ENCODE results near the gene SYTL5. TPM values are rescaled to one million over a fixed set of nuclear protein-coding genes. Genes with fewer than 3 reads are reported as not detected.

Gene SYTL5
- total RNA-seq, 1 experiment from 2014 or later, result 0.04 TPM

DNA sequence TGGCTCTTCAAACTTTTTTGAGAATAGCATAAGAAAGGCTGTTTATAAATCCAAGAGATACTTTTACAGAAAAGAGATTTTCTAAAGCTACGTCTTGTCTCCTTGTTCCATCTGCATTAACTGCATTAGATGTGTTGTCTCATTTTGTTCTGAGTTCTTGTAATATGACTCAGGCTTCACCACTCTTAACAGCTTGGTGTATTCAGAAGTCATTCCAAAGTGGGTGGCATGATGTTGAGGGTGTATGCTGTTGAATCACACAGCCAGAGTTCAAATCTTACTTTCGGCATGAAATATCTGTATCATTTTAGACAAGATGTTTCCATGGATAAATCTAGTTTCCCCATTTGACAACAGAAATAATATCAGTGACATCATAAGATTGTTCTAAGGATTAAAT lies 30.1 kb downstream of the SYTL5 start:
- no peaks in the 10 kb centered on the region for H3F3A ChIP-seq (ENCODE audit: low read length, unreplicated experiment)
- no peak overlapping the region for H3K4me3 ChIP-seq (ENCODE audit: low read length)
- BruUV-seq (replicated peaks), result no TSS peak
- ATAC-seq (no peak), DNase-seq (no peak)
- H3K4me2 ChIP-seq (ENCODE audit: low read length), result no peak overlapping the region
- H2AFZ ChIP-seq (ENCODE audit: low read length), result no peak overlapping the region
- H3K9me3 ChIP-seq (ENCODE audit: low read length), result no peaks in the 10 kb centered on the region
- H3K36me3 ChIP-seq (ENCODE audit: low read depth, low read length), result no peaks in the 10 kb centered on the region
- TF ChIP-seq EZH2phosphoT487 (IDR thresholded peaks at IDR 0.05; ENCODE audit: borderline replicate concordance, low read length) (no peak), EZH2 (IDR thresholded peaks at IDR 0.05; ENCODE audit: low read length, unreplicated experiment) (no peak)
- TF ChIP-seq, protein P1, sequence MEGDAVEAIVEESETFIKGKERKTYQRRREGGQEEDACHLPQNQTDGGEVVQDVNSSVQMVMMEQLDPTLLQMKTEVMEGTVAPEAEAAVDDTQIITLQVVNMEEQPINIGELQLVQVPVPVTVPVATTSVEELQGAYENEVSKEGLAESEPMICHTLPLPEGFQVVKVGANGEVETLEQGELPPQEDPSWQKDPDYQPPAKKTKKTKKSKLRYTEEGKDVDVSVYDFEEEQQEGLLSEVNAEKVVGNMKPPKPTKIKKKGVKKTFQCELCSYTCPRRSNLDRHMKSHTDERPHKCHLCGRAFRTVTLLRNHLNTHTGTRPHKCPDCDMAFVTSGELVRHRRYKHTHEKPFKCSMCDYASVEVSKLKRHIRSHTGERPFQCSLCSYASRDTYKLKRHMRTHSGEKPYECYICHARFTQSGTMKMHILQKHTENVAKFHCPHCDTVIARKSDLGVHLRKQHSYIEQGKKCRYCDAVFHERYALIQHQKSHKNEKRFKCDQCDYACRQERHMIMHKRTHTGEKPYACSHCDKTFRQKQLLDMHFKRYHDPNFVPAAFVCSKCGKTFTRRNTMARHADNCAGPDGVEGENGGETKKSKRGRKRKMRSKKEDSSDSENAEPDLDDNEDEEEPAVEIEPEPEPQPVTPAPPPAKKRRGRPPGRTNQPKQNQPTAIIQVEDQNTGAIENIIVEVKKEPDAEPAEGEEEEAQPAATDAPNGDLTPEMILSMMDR (conservative IDR thresholded peaks at IDR 0.05; ENCODE audit: low read depth, low read length), result no peak
- POLR2A ChIA-PET (ENCODE audit: unreplicated experiment), result no interaction called here
- H3K27ac ChIP-seq (ENCODE audit: low read length), result no peak overlapping the region
- no peaks in the 10 kb centered on the region for H3K9me2 ChIP-seq (replicated peaks; ENCODE audit: low read length)
- H3K27me3 ChIP-seq (ENCODE audit: low read length), result no peaks in the 10 kb centered on the region
- intact Hi-C loops (cut with micrococcal nuclease), result no loop called here
- no peaks in the 10 kb centered on the region for H3K4me1 ChIP-seq (ENCODE audit: insufficient read depth, low read length)
- no peak overlapping the region for H3K9ac ChIP-seq (ENCODE audit: low read length)
- no peaks in the 10 kb centered on the region for H3K79me2 ChIP-seq (ENCODE audit: low read length)
- CTCF ChIA-PET, result no interaction called here
- H4K20me1 ChIP-seq (ENCODE audit: low read length), result no peaks in the 10 kb centered on the region

DNA sequence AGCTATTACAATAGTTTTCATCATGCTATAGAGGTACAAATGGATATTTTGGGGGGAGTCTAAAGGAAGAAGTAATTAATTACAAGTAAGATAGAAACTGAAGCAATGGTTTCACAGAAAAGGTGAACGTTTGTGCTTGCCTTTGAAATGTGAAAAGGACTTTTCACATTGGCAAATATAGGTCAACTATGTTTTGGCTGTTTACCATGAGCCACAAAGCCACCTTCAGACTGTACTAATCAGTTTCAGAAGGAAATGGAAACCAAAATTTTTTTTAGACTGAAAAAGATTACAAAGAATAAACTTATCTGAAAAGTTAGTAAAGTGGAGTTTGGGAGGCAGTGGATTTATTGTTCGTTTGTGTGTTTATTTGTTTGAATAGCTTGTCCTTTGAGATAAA lies 32.1 kb downstream of the SYTL5 start:
- Histone ChIP-seq H2AFZ (ENCODE audit: low read length) (no peak overlapping the region), H3K4me2 (ENCODE audit: low read length) (no peak overlapping the region), H3K27me3 (ENCODE audit: low read length) (no peaks in the 10 kb centered on the region), H3K9me2 (replicated peaks; ENCODE audit: low read length) (no peaks in the 10 kb centered on the region), H4K20me1 (ENCODE audit: low read length) (no peaks in the 10 kb centered on the region), H3K27ac (ENCODE audit: low read length) (no peak overlapping the region), H3K4me1 (ENCODE audit: insufficient read depth, low read length) (no peaks in the 10 kb centered on the region), H3K79me2 (ENCODE audit: low read length) (no peaks in the 10 kb centered on the region), H3K9ac (ENCODE audit: low read length) (no peak overlapping the region), H3F3A (ENCODE audit: low read length, unreplicated experiment) (no peaks in the 10 kb centered on the region), H3K4me3 (ENCODE audit: low read length) (no peak overlapping the region), H3K36me3 (ENCODE audit: low read depth, low read length) (no peaks in the 10 kb centered on the region), H3K9me3 (ENCODE audit: low read length) (no peaks in the 10 kb centered on the region)
- POLR2A ChIA-PET (ENCODE audit: unreplicated experiment), result no interaction called here
- TF ChIP-seq, protein P1 (conservative IDR thresholded peaks at IDR 0.05; ENCODE audit: low read depth, low read length), result no peak
- TF ChIP-seq EZH2phosphoT487 (IDR thresholded peaks at IDR 0.05; ENCODE audit: borderline replicate concordance, low read length), result no peak
- no peak for TF ChIP-seq EZH2 (IDR thresholded peaks at IDR 0.05; ENCODE audit: low read length, unreplicated experiment)
- intact Hi-C loops (cut with micrococcal nuclease), result no loop called here
- BruUV-seq (replicated peaks), result no TSS peak
- no peak for DNase-seq
- CTCF ChIA-PET, result no interaction called here
- ATAC-seq, result no peak

DNA sequence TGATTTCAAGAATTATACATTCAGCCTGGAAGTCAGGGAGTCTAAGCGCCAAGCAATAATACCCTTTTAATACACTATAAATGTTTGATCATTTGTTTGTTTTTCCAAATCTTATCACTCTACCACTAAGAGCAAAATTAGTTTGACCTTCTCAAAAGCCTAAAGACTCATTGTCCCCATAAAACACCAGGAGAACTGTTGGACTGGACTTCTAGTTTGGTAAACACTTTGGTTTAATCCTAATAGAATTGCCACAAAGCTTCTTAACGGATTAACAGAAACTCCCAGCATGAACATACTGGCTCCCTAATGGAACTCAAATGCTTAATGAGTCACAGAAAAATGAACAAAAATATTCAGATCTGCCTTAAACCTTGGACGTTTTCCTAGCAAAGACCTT lies 34.9 kb downstream of the SYTL5 start:
- Histone ChIP-seq H3K4me2 (ENCODE audit: low read length) (no peak overlapping the region), H3K4me1 (ENCODE audit: insufficient read depth, low read length) (peaks cover 9% of the 10 kb centered on the region; the same call in 1 of the 2 replicates), H4K20me1 (ENCODE audit: low read length) (no peaks in the 10 kb centered on the region), H3K27ac (ENCODE audit: low read length) (no peak overlapping the region), H3K4me3 (ENCODE audit: low read length) (no peak overlapping the region), H2AFZ (ENCODE audit: low read length) (no peak overlapping the region), H3K79me2 (ENCODE audit: low read length) (no peaks in the 10 kb centered on the region), H3K27me3 (ENCODE audit: low read length) (no peaks in the 10 kb centered on the region), H3K9ac (ENCODE audit: low read length) (no peak overlapping the region), H3K36me3 (ENCODE audit: low read depth, low read length) (no peaks in the 10 kb centered on the region), H3F3A (ENCODE audit: low read length, unreplicated experiment) (no peaks in the 10 kb centered on the region), H3K9me3 (ENCODE audit: low read length) (no peaks in the 10 kb centered on the region), H3K9me2 (replicated peaks; ENCODE audit: low read length) (no peaks in the 10 kb centered on the region)
- no TSS peak for BruUV-seq (replicated peaks)
- CTCF ChIA-PET, result no interaction called here
- TF ChIP-seq, protein P1 (conservative IDR thresholded peaks at IDR 0.05; ENCODE audit: low read depth, low read length), result no peak
- POLR2A ChIA-PET (ENCODE audit: unreplicated experiment), result no interaction called here
- ATAC-seq, result no peak
- no peak for DNase-seq
- intact Hi-C loops (cut with micrococcal nuclease), result no loop called here
